Body of pancreas (tissue), 4 donors: ENCODE measurements around the gene MYH15. TPM values are rescaled to one million over a fixed set of nuclear protein-coding genes. Genes with fewer than 3 reads are reported as not detected.

Source experiments
- ATAC-seq: fragments of 150-250 bp; one replicate; pipeline ENCODE4 v1.9.1; 2016
- DNase-seq, 4 donors: peaks; one replicate each; pipeline ENCODE4 v3.0.0-alpha.2; 2019
- H3K27ac ChIP-seq, 4 donors: fragments of 200-600 bp; sonication (generic); 1 replicate in 3 of 4; 2 replicates in 1 of 4; pipeline versions ENCODE4 v1.5.1 to v1.6.1; 2016 to 2019; ENCODE audit warnings: mild to moderate bottlenecking in 1 of 4, mixed read lengths in 1 of 4, moderate library complexity in 1 of 4
- H3K27me3 ChIP-seq, 2 donors: fragments of 200-600 bp; sonication (generic); one replicate each; pipeline ENCODE4 v1.6.0; 2016; ENCODE audit warnings: mild to moderate bottlenecking in 1 of 2
- H3K36me3 ChIP-seq, 2 donors: fragments of 200-600 bp; sonication (generic); replicated peaks in 1 of 2; 2 replicates each; pipeline ENCODE4 v1.5.1; 2016; ENCODE audit warnings: low read depth in 2 of 2; ENCODE audit not compliant: insufficient read depth in 1 of 2
- H3K4me1 ChIP-seq: fragments of 200-600 bp; sonication (generic); one replicate; pipeline ENCODE4 v1.6.0; 2016
- H3K4me3 ChIP-seq, 2 donors: fragments of 200-600 bp; sonication (generic); 1 replicate in 1 of 2; 2 replicates in 1 of 2; pipeline ENCODE4 v1.5.1; 2016 to 2019
- H3K9me3 ChIP-seq, 3 donors: fragments of 200-600 bp; sonication (generic); 1 replicate in 2 of 3; 2 replicates in 1 of 3; pipeline ENCODE4 v1.5.1; 2016
- CTCF ChIP-seq, 7 experiments: fragments of 450-650 bp in 4 of 7; fragments of 200-600 bp in 3 of 7; sonication (generic) in 3 of 7; IDR thresholded peaks; one replicate each; pipeline ENCODE4 v1.5.1; 2016 to 2019; ENCODE audit warnings: antibody characterized with exemption in 7 of 7
- POLR2A ChIP-seq, 3 donors: fragments of 450-650 bp; IDR thresholded peaks; one replicate each; pipeline ENCODE4 v1.6.1; 2016; ENCODE audit warnings: antibody characterized with exemption in 3 of 3, mild to moderate bottlenecking in 2 of 3
- WGBS, 2 donors: methylation state at CpG; one replicate each; pipeline ENCODE4 v1.1.5; 2017; 5-methylcytosine and 5-hydroxymethylcytosine counted together
- intact Hi-C: fragments of 100-400 bp; cut with DNase I; formaldehyde crosslinking; loops from one replicate; pipeline ENCODE4 v1.15.1; 2023
- total RNA-seq, 2 donors: library from RNA; depleted of rRNA; stranded (reverse); fragments of >200 nt; gene quantifications; one replicate each; pipeline ENCODE4 v1.1.0, GENCODE V29; 2016

MYH15 gene
- total RNA-seq, 2 donors from 2014 or later = not detected

GRCh38 chr3:108552267-108553159 is 42.1 kb upstream of the MYH15 start:
- ATAC-seq (peak; percentile 47), DNase-seq (peak in 1 of 4 donors; percentile 10)
- intact Hi-C loops = no loop called here
- Histone ChIP-seq H3K36me3 (no peaks in the 10 kb centered on the region), H3K27me3 (no peaks in the 10 kb centered on the region), H3K4me3 (no peak overlapping the region), H3K9me3 (no peaks in the 10 kb centered on the region), H3K27ac (no peak overlapping the region), H3K4me1 (peaks cover 11% of the 10 kb centered on the region)
- WGBS, 2 donors = 26 to 27% methylated on average over 4 of the region's 4 CpGs
- TF ChIP-seq POLR2A (IDR thresholded peaks at IDR 0.05) = no peak
- peak; percentile 17 to 61 (median 49) for TF ChIP-seq CTCF (IDR thresholded peaks at IDR 0.05)

- Histone ChIP-seq H3K36me3 (no peaks in the 10 kb centered on the region), H3K4me3 (no peak overlapping the region), H3K4me1 (no peaks in the 10 kb centered on the region), H3K27me3 (no peaks in the 10 kb centered on the region), H3K27ac (no peak overlapping the region), H3K9me3 (no peaks in the 10 kb centered on the region)
- ATAC-seq (no peak), DNase-seq (no peak)
- intact Hi-C loops = no loop called here
- TF ChIP-seq CTCF (IDR thresholded peaks at IDR 0.05) (no peak), POLR2A (IDR thresholded peaks at IDR 0.05) (no peak)
- WGBS, 2 donors = 84 to 90% methylated on average over 2 of the region's 2 CpGs
Measured at GRCh38 chr3:108548886-108549285, 38.5 kb upstream of the MYH15 start.

GRCh38 chr3:108548304-108548703 is 37.9 kb upstream of the MYH15 start:
- H3K4me3 ChIP-seq = no peak overlapping the region
- intact Hi-C loops = no loop called here
- WGBS, 2 donors = 66 to 76% methylated on average over 1 of the region's 1 CpG
- TF ChIP-seq CTCF (IDR thresholded peaks at IDR 0.05) (no peak), POLR2A (IDR thresholded peaks at IDR 0.05) (no peak)
- H3K27ac ChIP-seq = no peak overlapping the region
- no peak for DNase-seq
- no peaks in the 10 kb centered on the region for H3K27me3 ChIP-seq
- no peaks in the 10 kb centered on the region for H3K9me3 ChIP-seq
- H3K4me1 ChIP-seq = no peaks in the 10 kb centered on the region
- ATAC-seq = no peak
- H3K36me3 ChIP-seq = no peaks in the 10 kb centered on the region

GRCh38 chr3:108546692-108547091 is 36.3 kb upstream of the MYH15 start:
- Histone ChIP-seq H3K27ac (no peak overlapping the region), H3K9me3 (no peaks in the 10 kb centered on the region), H3K4me3 (no peak overlapping the region), H3K27me3 (no peaks in the 10 kb centered on the region), H3K36me3 (no peaks in the 10 kb centered on the region), H3K4me1 (no peaks in the 10 kb centered on the region)
- no peak for TF ChIP-seq CTCF (IDR thresholded peaks at IDR 0.05)
- no peak for TF ChIP-seq POLR2A (IDR thresholded peaks at IDR 0.05)
- 75 to 83% methylated on average over 3 of the region's 3 CpGs for WGBS, 2 donors
- intact Hi-C loops = no loop called here
- ATAC-seq = no peak
- DNase-seq = no peak

GRCh38 chr3:108546247-108546646 is 35.9 kb upstream of the MYH15 start:
- H3K9me3 ChIP-seq = no peaks in the 10 kb centered on the region
- DNase-seq = no peak
- 86 to 88% methylated on average over 1 of the region's 1 CpG for WGBS, 2 donors
- no peaks in the 10 kb centered on the region for H3K27me3 ChIP-seq
- H3K36me3 ChIP-seq = no peaks in the 10 kb centered on the region
- no peak overlapping the region for H3K4me3 ChIP-seq
- no peaks in the 10 kb centered on the region for H3K4me1 ChIP-seq
- H3K27ac ChIP-seq = no peak overlapping the region
- intact Hi-C loops = no loop called here
- TF ChIP-seq POLR2A (IDR thresholded peaks at IDR 0.05) = no peak
- TF ChIP-seq CTCF (IDR thresholded peaks at IDR 0.05) = no peak
- no peak for ATAC-seq
